GM23338 (cell line): ENCODE data around the gene XYLT1. TPM values are rescaled to one million over a fixed set of nuclear protein-coding genes. Genes with fewer than 3 reads are reported as not detected.

ENCODE experiments used
- ATAC-seq: fragments of 200-7000 bp; cut with Tn5 transposase; 3 replicates; pipeline ENCODE4 v1.9.1; 2020
- DNase-seq: peaks from one replicate; pipeline ENCODE4 v3.0.0-alpha.2; 2015; ENCODE audit warnings: low spot score
- H2AFZ ChIP-seq: fragments of 200-600 bp; sonication (generic); 2 replicates; pipeline ENCODE4 v1.8.0; 2016; ENCODE audit warnings: antibody characterized with exemption, mild to moderate bottlenecking, moderate library complexity
- H3F3A ChIP-seq: fragments of 200-600 bp; sonication (generic); replicated peaks from 2 replicates; pipeline ENCODE4 v1.8.0; 2017; ENCODE audit warnings: antibody characterized with exemption, mixed run types, low read depth
- H3K27ac ChIP-seq: fragments of 200-600 bp; sonication (generic); 2 replicates; pipeline ENCODE4 v1.6.1; 2016; ENCODE audit warnings: low read depth
- H3K27me3 ChIP-seq: fragments of 200-600 bp; sonication (generic); 2 replicates; pipeline ENCODE4 v1.8.0; 2016; ENCODE audit warnings: mild to moderate bottlenecking, mixed run types, moderate library complexity; ENCODE audit not compliant: insufficient read depth
- H3K36me3 ChIP-seq: fragments of 200-600 bp; sonication (generic); 2 replicates; pipeline ENCODE4 v1.8.0; 2016; ENCODE audit warnings: mild to moderate bottlenecking; ENCODE audit not compliant: insufficient read depth
- H3K4me1 ChIP-seq: fragments of 200-600 bp; sonication (generic); 2 replicates; pipeline ENCODE4 v1.8.0; 2016; ENCODE audit warnings: mild to moderate bottlenecking, moderate library complexity; ENCODE audit not compliant: insufficient read depth
- H3K4me2 ChIP-seq: fragments of 200-600 bp; sonication (generic); 2 replicates; pipeline ENCODE4 v1.7.1; 2017; ENCODE audit warnings: mixed run types
- H3K4me3 ChIP-seq: fragments of 200-600 bp; sonication (generic); 2 replicates; pipeline ENCODE4 v1.6.1; 2016; ENCODE audit warnings: mixed run types
- H3K79me2 ChIP-seq: fragments of 200-600 bp; sonication (generic); replicated peaks from 2 replicates; pipeline ENCODE4 v1.8.0; 2017; ENCODE audit warnings: mild to moderate bottlenecking; ENCODE audit not compliant: insufficient read depth
- H3K9me2 ChIP-seq: fragments of 200-600 bp; sonication (generic); 2 replicates; pipeline ENCODE4 v1.8.0; 2017; ENCODE audit not compliant: insufficient read depth
- H4K20me1 ChIP-seq: fragments of 200-600 bp; sonication (generic); replicated peaks from 2 replicates; pipeline ENCODE4 v1.8.0; 2017; ENCODE audit warnings: mild to moderate bottlenecking; ENCODE audit not compliant: insufficient read depth
- H3K27ac Mint-ChIP-seq: 2 replicates; pipeline ENCODE4 v1.8.0; 2020; ENCODE audit warnings: inconsistent platforms, mild to moderate bottlenecking, moderate library complexity, mixed read lengths
- H3K27me3 Mint-ChIP-seq: 3 replicates; pipeline ENCODE4 v1.8.0; 2022; ENCODE audit warnings: low read depth, mild to moderate bottlenecking, moderate library complexity, mixed read lengths, inconsistent platforms; ENCODE audit not compliant: insufficient read depth, poor library complexity
- H3K36me3 Mint-ChIP-seq: 3 replicates; pipeline ENCODE4 v1.8.0; 2021; ENCODE audit warnings: low read depth, mild to moderate bottlenecking, inconsistent platforms, moderate library complexity, mixed read lengths
- H3K4me1 Mint-ChIP-seq: 3 replicates; pipeline ENCODE4 v1.8.0; 2020; ENCODE audit warnings: mild to moderate bottlenecking, inconsistent platforms, mixed read lengths
- H3K4me3 Mint-ChIP-seq: 3 replicates; pipeline ENCODE4 v1.8.0; 2021; ENCODE audit warnings: moderate library complexity, mild to moderate bottlenecking, inconsistent platforms, mixed read lengths
- H3K9me3 Mint-ChIP-seq: 3 replicates; pipeline ENCODE4 v1.8.0; 2020; ENCODE audit warnings: moderate library complexity, mild to moderate bottlenecking, inconsistent platforms, mixed read lengths
- CTCF ChIP-seq, 2 experiments: fragments of 200-600 bp in 1 of 2; sonication (generic) in 1 of 2; conservative IDR thresholded peaks; 2 replicates each; pipeline versions ENCODE4 v1.5.1 to v1.6.1; 2016 to 2017; ENCODE audit warnings: antibody characterized with exemption in 2 of 2, low read depth in 2 of 2, mild to moderate bottlenecking in 2 of 2, moderate library complexity in 1 of 2
- EZH2 ChIP-seq: fragments of 200-600 bp; sonication (generic); IDR thresholded peaks from one replicate; pipeline ENCODE4 v1.8.0; 2017; ENCODE audit warnings: antibody characterized with exemption, mild to moderate bottlenecking, low read depth; ENCODE audit not compliant: unreplicated experiment
- NANOG ChIP-seq: IDR thresholded peaks from 2 replicates; pipeline ENCODE4 v1.6.1; 2016; ENCODE audit warnings: antibody characterized with exemption, borderline replicate concordance
- POLR2AphosphoS5 ChIP-seq: IDR thresholded peaks from 2 replicates; pipeline ENCODE4 v1.6.1; 2016; ENCODE audit warnings: antibody characterized with exemption, low read depth
- STAT1 ChIP-seq: IDR thresholded peaks from one replicate; pipeline ENCODE4 v1.6.1; 2016; ENCODE audit warnings: antibody characterized with exemption; ENCODE audit not compliant: unreplicated experiment
- ZNF331 ChIP-seq: fragments of 250-450 bp; sonication (Bioruptor Pico); IDR thresholded peaks from 2 replicates; pipeline ENCODE4 v1.5.0; 2020; ENCODE audit warnings: low read depth, mild to moderate bottlenecking, moderate library complexity
- polyA plus RNA-seq: library from polyadenylated mRNA; unstranded; fragments of >200 nt; fragmentation: Nextera tagmentation; extraction: Ambion mirVana; gene quantifications from 2 replicates; pipeline ENCODE4 v1.2.1, GENCODE V29; 2016
- total RNA-seq: library from RNA; depleted of rRNA; stranded (reverse); fragments of >200 nt; shearing (Covaris generic); gene quantifications from 2 replicates; pipeline ENCODE4 v1.2.3, GENCODE V29; 2014
- TF ChIP-seq, protein P1 (sequence below): IDR thresholded peaks from 2 replicates; pipeline ENCODE4 v1.6.1; 2016; ENCODE audit warnings: antibody characterized with exemption
- TF ChIP-seq, protein P2 (sequence below): fragments of 250-450 bp; sonication (Bioruptor Pico); IDR thresholded peaks from 2 replicates; pipeline ENCODE4 v1.5.0; 2020; ENCODE audit warnings: mild to moderate bottlenecking, moderate library complexity

XYLT1 gene
- total and polyA plus RNA-seq, 2 experiments from 2014 or later = 3.5 to 24.7 TPM

DNA sequence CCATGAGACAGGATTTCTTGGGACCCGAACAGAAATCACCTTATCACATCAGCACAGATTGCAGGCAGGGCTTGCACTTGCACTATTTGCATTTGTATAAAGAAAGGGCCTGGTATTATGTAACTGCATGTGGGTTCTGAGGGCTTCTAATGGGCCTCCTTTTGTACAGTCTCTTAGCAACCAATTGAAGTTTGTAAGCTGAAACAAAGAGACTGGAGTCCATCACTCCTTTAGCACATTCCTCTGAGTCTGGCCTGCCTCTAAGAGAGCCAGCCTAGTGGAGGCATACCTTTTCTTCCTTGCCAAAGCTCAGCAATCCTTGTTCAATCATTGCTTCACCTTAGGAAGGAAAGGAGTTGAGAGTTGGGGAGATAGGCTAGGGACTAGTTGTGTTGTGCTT, 387.1 kb downstream of the XYLT1 start:
- no peaks in the 10 kb centered on the region for H3K27me3 ChIP-seq
- TF ChIP-seq, protein P1, sequence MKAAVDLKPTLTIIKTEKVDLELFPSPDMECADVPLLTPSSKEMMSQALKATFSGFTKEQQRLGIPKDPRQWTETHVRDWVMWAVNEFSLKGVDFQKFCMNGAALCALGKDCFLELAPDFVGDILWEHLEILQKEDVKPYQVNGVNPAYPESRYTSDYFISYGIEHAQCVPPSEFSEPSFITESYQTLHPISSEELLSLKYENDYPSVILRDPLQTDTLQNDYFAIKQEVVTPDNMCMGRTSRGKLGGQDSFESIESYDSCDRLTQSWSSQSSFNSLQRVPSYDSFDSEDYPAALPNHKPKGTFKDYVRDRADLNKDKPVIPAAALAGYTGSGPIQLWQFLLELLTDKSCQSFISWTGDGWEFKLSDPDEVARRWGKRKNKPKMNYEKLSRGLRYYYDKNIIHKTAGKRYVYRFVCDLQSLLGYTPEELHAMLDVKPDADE = no peak
- TF ChIP-seq, protein P2, sequence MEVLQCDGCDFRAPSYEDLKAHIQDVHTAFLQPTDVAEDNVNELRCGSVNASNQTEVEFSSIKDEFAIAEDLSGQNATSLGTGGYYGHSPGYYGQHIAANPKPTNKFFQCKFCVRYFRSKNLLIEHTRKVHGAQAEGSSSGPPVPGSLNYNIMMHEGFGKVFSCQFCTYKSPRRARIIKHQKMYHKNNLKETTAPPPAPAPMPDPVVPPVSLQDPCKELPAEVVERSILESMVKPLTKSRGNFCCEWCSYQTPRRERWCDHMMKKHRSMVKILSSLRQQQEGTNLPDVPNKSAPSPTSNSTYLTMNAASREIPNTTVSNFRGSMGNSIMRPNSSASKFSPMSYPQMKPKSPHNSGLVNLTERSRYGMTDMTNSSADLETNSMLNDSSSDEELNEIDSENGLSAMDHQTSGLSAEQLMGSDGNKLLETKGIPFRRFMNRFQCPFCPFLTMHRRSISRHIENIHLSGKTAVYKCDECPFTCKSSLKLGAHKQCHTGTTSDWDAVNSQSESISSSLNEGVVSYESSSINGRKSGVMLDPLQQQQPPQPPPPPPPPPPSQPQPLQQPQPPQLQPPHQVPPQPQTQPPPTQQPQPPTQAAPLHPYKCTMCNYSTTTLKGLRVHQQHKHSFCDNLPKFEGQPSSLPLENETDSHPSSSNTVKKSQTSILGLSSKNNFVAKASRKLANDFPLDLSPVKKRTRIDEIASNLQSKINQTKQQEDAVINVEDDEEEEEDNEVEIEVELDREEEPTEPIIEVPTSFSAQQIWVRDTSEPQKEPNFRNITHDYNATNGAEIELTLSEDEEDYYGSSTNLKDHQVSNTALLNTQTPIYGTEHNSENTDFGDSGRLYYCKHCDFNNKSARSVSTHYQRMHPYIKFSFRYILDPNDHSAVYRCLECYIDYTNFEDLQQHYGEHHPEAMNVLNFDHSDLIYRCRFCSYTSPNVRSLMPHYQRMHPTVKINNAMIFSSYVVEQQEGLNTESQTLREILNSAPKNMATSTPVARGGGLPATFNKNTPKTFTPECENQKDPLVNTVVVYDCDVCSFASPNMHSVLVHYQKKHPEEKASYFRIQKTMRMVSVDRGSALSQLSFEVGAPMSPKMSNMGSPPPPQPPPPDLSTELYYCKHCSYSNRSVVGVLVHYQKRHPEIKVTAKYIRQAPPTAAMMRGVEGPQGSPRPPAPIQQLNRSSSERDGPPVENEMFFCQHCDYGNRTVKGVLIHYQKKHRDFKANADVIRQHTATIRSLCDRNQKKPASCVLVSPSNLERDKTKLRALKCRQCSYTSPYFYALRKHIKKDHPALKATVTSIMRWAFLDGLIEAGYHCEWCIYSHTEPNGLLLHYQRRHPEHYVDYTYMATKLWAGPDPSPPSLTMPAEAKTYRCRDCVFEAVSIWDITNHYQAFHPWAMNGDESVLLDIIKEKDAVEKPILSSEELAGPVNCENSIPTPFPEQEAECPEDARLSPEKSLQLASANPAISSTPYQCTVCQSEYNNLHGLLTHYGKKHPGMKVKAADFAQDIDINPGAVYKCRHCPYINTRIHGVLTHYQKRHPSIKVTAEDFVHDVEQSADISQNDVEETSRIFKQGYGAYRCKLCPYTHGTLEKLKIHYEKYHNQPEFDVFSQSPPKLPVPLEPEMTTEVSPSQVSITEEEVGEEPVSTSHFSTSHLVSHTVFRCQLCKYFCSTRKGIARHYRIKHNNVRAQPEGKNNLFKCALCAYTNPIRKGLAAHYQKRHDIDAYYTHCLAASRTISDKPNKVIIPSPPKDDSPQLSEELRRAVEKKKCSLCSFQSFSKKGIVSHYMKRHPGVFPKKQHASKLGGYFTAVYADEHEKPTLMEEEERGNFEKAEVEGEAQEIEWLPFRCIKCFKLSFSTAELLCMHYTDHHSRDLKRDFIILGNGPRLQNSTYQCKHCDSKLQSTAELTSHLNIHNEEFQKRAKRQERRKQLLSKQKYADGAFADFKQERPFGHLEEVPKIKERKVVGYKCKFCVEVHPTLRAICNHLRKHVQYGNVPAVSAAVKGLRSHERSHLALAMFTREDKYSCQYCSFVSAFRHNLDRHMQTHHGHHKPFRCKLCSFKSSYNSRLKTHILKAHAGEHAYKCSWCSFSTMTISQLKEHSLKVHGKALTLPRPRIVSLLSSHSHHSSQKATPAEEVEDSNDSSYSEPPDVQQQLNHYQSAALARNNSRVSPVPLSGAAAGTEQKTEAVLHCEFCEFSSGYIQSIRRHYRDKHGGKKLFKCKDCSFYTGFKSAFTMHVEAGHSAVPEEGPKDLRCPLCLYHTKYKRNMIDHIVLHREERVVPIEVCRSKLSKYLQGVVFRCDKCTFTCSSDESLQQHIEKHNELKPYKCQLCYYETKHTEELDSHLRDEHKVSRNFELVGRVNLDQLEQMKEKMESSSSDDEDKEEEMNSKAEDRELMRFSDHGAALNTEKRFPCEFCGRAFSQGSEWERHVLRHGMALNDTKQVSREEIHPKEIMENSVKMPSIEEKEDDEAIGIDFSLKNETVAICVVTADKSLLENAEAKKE = peak; percentile 54; the same call in 1 of the 2 replicates
- TF ChIP-seq STAT1 (no peak), ZNF331 (CRISPR knock-in tag) (no peak), EZH2 (no peak), POLR2AphosphoS5 (no peak), NANOG (peak; percentile 82), CTCF (conservative IDR thresholded peaks at IDR 0.05; ENCODE audit: low read depth in 2 of 2) (no peak)
- Mint-ChIP-seq H3K4me3 (peak overlapping the region; percentile 45), H3K27ac (peak overlapping the region; percentile 97), H3K9me3 (peaks cover 19% of the 10 kb centered on the region), H3K36me3 (peaks cover 22% of the 10 kb centered on the region; the same call in 2 of the 3 replicates), H3K4me1 (peaks cover 55% of the 10 kb centered on the region), H3K27me3 (peaks cover 7% of the 10 kb centered on the region)
- no peaks in the 10 kb centered on the region for H3K79me2 ChIP-seq
- H2AFZ ChIP-seq = no peak overlapping the region
- peaks cover 39% of the 10 kb centered on the region for H3K4me1 ChIP-seq
- DNase-seq (peak; percentile 96), ATAC-seq (peak; percentile 97)
- H3K9me2 ChIP-seq = peaks cover 5% of the 10 kb centered on the region
- H3K4me3 ChIP-seq = peak overlapping the region; percentile 12; the same call in 1 of the 2 replicates
- peak overlapping the region; percentile 94 for H3K27ac ChIP-seq
- 0 out of 2 replicates have a peak, but pooled peaks cover 4% of the 10 kb centered on the region for H3K36me3 ChIP-seq
- peak overlapping the region; percentile 67 for H3K4me2 ChIP-seq
- H4K20me1 ChIP-seq = no peaks in the 10 kb centered on the region
- no peaks in the 10 kb centered on the region; the same call in 1 of the 2 replicates for H3F3A ChIP-seq
